CD4-positive, alpha-beta T cell treated with Interleukin-10 for 1 hour (primary cell): Measurements from ENCODE around the gene PCDHGA9.
A peak's percentile ranks its signal among the peaks of the same experiment; 100 is the strongest.
"Not testable (repeated sequence)": the region's sequence is repeated elsewhere in the genome, so short reads cannot be mapped to it uniquely, and the experiment has no call there.

Source experiments
- DNase-seq: peaks from one replicate; pipeline ENCODE4 v3.0.0-alpha.2; 2020

PCDHGA9 gene

DNA sequence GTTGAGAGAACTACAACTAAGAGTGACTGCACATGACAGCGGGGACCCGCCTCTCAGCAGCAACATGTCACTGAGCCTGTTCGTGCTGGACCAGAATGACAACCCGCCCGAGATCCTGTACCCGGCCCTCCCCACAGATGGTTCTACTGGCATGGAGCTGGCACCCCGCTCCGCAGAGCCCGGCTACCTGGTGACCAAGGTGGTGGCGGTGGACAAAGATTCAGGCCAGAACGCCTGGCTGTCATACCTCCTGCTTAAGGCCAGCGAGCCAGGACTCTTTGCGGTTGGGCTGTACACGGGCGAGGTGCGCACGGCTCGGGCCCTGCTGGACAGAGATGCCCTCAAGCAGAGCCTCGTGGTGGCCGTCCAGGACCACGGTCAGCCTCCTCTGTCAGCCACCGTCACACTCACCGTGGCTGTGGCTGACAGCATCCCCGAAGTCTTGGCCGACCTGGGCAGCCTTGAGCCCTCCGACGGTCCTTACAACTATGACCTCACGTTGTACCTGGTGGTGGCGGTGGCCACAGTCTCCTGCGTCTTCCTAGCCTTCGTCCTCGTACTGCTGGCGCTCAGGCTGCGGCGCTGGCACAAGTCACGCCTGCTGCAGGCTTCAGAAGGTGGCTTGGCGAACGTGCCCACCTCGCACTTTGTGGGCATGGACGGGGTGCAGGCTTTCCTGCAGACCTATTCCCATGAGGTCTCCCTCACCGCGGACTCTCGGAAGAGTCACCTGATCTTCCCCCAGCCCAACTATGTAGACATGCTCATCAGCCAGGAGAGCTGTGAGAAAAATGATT is 17.9 kb upstream of the PCDHGA9 start:
- no peak for DNase-seq

DNA sequence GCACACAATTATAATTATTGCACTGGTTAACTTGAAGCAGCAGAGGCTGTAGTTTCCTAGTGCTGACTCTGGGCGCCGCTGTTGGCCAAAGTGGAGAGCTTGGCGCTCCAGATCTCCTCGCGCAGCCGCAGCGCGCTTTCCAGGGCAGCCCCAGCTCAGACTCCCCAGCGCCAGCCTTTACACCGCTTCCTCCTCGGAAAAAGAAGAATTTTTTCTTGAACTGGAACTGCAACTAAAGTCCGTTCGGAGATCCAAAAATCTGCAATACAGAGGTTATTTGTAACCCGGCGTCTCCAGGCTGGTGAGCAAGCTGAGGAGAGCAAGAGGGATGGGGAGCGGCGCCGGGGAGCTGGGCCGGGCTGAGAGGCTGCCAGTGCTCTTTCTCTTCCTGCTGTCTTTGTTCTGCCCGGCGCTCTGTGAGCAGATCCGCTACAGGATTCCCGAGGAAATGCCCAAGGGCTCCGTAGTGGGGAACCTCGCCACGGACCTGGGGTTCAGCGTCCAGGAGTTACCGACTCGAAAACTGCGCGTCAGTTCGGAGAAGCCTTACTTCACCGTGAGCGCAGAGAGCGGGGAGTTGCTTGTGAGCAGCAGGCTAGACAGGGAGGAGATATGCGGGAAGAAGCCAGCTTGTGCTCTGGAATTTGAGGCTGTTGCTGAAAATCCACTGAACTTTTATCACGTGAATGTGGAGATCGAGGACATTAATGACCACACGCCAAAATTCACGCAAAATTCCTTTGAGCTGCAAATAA is 14.8 kb upstream of the PCDHGA9 start, which contains the start of gene PCDHGB4:
TSS of gene PCDHGB4 (plus strand) at position 142 of the 755 bp plus-strand sequence. CDS start at position 329, 187 bp downstream.
- peak; percentile 42 for DNase-seq

DNA sequence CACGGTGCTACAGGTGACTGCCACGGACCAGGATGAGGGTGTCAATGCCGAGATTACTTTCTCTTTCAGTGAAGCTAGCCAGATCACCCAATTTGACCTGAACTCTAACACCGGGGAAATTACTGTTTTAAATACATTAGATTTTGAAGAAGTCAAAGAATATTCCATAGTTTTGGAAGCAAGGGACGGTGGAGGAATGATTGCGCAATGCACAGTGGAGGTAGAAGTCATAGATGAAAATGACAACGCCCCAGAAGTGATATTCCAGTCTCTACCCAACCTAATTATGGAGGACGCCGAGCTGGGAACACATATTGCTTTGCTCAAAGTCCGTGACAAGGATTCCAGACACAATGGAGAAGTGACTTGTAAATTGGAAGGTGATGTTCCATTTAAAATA is 13.9 kb upstream of the PCDHGA9 start:
- DNase-seq = no peak

DNA sequence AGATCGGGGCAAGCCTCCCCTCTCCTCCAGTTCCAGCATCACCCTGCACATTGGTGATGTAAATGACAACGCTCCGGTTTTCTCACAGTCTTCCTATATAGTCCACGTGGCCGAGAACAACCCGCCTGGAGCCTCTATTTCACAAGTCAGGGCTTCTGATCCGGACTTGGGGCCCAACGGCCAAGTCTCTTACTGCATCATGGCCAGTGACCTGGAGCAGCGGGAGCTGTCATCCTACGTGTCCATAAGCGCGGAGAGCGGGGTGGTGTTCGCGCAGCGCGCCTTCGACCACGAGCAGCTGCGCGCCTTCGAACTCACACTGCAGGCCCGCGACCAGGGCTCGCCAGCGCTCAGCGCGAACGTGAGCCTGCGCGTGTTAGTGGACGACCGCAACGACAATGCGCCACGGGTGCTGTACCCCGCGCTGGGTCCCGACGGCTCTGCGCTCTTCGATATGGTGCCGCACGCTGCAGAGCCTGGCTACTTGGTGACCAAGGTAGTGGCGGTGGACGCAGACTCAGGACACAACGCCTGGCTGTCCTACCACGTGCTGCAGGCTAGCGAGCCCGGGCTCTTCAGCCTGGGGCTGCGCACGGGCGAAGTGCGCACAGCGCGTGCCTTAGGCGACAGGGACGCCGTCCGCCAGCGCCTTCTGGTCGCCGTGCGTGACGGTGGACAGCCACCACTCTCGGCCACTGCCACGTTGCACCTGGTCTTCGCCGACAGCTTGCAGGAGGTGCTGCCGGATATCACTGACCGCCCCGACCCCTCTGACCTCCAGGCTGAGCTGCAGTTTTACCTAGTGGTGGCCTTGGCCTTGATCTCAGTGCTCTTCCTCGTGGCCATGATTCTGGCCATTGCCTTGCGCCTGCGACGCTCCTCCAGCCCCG is 13.2 kb upstream of the PCDHGA9 start:
- DNase-seq = no peak

DNA sequence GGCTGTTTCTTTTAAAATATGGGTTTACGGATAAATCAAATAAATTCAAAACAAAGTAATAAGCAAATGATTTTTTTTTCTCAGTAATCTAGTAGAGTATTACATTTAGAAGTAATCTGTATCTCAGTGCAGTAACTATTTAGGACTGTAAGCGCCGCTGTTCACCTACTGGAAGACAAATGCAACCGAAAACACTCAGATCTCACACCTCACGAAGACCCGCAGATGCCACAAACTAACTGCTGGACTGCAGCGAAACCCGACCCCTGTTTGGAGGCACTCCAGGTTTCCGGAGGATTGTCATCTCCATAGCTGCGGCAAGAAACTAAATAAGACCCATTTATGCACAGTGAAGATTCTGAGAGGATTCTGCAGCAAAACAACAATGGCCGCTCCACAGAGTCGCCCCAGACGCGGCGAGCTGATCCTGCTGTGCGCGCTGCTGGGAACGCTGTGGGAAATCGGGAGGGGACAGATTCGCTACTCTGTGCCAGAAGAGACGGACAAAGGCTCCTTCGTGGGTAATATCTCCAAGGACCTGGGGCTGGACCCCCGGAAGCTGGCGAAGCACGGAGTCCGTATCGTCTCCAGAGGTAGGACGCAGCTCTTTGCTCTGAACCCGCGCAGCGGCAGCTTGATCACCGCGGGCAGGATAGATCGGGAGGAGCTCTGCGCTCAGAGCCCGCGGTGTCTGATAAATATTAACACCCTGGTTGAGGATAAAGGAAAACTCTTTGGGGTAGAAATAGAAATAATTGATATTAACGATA is 10.0 kb upstream of the PCDHGA9 start, which contains the start of gene PCDHGA8:
TSS of gene PCDHGA8 (plus strand) at position 205 of the 770 bp plus-strand sequence. CDS start at position 386, 181 bp downstream.
- no peak for DNase-seq

DNA sequence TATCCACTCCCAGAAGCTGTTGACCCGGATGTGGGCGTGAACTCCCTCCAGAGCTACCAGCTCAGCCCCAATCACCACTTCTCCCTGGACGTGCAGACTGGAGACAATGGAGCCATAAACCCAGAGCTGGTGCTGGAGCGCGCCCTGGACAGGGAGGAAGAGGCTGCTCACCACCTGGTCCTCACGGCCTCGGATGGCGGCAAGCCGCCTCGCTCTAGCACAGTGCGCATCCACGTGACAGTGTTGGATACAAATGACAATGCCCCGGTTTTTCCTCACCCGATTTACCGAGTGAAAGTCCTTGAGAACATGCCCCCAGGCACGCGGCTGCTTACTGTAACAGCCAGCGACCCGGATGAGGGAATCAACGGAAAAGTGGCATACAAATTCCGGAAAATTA is 9.3 kb upstream of the PCDHGA9 start:
- DNase-seq = no peak

DNA sequence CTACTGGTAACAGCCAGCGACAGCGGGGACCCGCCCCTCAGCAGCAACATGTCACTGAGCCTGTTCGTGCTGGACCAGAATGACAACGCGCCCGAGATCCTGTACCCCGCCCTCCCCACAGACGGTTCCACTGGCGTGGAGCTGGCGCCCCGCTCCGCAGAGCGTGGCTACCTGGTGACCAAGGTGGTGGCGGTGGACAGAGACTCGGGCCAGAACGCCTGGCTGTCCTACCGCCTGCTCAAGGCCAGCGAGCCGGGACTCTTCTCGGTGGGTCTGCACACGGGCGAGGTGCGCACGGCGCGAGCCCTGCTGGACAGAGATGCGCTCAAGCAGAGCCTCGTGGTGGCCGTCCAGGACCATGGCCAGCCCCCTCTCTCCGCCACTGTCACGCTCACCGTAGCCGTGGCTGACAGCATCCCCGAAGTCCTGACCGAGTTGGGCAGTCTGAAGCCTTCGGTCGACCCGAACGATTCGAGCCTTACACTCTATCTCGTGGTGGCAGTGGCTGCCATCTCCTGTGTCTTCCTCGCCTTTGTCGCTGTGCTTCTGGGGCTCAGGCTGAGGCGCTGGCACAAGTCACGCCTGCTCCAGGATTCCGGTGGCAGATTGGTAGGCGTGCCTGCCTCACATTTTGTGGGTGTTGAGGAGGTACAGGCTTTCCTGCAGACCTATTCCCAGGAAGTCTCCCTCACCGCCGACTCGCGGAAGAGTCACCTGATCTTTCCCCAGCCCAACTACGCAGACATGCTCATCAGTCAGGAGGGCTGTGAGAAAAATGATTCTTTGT is 8.0 kb upstream of the PCDHGA9 start:
- not testable (repeated sequence) for DNase-seq

DNA sequence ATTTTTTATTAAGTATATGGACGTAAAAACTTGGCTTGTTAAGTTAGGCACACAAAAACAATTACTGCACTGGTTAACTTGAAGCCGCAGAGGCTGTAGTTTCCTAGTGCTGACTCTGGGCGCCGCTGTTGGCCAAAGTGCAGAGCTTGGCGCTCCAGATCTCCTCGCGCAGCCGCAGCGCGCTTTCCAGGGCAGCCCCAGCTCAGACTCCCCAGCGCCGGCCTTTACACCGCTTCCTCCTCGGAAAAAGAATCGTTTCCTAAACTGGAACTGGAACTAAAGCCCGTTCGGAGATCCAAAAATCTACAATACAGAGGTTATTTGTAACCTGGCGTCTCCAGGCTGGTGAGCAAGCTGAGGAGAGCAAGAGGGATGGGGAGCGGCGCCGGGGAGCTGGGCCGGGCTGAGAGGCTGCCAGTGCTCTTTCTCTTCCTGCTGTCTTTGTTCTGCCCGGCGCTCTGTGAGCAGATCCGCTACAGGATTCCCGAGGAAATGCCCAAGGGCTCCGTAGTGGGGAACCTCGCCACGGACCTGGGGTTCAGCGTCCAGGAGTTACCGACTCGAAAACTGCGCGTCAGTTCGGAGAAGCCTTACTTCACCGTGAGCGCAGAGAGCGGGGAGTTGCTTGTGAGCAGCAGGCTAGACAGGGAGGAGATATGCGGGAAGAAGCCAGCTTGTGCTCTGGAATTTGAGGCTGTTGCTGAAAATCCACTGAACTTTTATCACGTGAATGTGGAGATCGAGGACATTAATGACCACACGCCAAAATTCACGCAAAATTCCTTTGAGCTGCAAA is 4.6 kb upstream of the PCDHGA9 start, which contains the start of gene PCDHGB5:
TSS of gene PCDHGB5 (plus strand) at position 192 of the 796 bp plus-strand sequence. CDS start at position 373, 181 bp downstream.
- DNase-seq = peak; percentile 44

DNA sequence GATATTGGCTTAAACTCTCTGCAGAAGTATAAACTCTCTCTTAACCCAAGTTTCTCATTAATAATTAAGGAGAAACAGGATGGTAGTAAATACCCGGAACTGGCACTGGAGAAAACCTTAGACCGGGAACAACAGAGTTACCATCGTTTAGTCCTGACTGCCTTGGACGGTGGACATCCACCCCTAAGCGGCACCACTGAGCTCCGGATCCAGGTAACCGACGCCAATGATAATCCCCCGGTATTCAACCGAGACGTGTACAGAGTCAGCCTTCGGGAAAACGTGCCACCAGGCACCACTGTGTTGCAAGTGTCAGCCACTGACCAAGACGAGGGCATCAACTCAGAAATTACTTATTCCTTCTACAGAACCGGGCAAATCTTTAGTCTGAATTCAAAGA is 4.0 kb upstream of the PCDHGA9 start:
- DNase-seq = no peak

DNA sequence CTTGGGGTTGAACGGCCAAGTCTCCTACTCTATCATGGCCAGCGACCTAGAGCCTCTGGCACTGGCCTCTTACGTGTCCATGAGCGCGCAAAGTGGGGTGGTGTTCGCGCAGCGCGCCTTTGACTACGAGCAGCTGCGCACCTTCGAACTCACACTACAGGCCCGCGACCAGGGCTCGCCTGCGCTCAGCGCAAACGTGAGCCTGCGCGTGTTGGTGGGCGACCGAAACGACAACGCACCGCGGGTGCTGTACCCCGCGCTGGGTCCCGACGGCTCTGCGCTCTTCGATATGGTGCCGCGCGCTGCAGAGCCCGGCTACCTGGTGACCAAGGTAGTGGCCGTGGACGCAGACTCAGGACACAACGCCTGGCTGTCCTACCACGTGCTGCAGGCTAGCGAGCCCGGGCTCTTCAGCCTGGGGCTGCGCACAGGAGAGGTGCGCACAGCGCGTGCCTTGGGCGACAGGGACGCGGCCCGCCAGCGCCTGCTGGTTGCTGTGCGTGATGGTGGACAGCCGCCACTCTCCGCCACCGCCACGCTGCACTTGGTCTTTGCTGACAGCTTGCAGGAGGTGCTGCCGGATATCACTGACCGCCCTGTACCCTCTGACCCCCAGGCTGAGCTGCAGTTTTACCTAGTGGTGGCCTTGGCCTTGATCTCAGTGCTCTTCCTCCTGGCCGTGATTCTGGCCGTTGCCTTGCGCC is 2.9 kb upstream of the PCDHGA9 start:
- no peak for DNase-seq

DNA sequence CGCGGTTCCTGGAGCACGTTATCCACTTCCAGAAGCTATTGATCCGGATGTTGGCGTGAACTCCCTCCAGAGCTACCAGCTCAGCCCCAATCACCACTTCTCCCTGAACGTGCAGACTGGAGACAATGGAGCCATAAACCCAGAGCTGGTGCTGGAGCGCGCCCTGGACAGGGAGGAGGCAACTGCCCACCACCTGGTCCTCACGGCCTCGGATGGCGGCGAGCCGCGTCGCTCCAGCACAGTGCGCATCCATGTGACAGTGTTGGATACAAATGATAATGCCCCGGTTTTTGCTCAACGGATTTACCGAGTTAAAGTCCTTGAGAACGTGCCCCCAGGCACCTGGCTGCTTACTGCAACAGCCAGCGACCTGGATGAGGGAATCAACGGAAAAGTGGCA is 809 bp downstream of the PCDHGA9 start:
- DNase-seq = no peak

DNA sequence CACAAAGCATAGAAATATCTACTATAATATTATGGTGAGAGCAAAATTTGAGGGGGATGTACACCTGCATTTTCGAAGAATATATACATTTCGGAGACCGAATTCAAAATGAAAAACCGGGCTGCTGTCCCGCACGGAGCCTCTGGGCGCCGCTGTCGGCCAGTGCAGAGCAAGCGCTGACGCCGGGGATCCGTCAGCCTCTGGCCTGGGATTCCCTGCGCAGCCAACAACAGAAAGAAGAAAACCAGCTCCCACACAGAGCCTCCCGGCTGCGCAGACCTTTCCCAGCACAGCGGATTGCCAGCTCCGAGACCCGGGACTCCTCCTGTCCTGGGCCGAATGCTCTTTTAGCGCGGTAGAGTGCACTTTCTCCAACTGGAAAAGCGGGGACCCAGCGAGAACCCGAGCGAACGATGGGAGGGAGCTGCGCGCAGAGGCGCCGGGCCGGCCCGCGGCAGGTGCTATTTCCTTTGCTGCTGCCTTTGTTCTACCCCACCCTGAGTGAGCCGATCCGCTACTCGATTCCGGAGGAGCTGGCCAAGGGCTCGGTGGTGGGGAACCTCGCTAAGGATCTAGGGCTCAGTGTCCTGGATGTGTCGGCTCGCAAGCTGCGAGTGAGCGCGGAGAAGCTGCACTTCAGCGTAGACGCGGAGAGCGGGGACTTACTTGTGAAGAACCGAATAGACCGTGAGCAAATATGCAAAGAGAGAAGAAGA is 5.4 kb downstream of the PCDHGA9 start, which contains the start of gene PCDHGB6:
TSS of gene PCDHGB6 (plus strand) at position 232 of the 716 bp plus-strand sequence. CDS start at position 414, 182 bp downstream.
- DNase-seq = peak; percentile 50

DNA sequence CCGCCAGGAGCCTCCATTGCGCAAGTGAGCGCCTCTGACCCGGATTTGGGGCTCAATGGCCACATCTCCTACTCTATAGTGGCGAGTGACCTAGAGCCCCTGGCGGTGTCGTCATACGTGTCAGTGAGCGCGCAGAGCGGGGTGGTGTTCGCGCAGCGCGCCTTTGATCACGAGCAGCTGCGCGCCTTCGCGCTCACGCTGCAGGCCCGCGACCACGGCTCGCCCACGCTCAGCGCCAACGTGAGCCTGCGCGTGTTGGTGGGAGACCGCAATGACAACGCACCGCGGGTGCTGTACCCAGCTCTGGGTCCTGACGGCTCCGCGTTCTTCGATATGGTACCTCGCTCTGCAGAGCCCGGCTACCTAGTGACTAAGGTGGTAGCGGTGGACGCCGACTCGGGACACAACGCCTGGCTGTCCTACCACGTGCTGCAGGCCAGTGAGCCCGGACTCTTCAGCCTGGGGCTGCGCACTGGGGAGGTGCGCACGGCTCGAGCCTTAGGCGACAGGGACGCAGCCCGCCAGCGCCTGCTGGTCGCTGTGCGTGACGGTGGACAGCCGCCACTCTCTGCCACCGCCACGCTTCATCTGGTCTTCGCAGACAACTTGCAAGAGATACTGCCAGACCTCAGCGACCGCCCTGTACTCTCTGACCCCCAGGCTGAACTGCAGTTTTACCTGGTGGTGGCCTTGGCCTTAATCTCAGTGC is 7.2 kb downstream of the PCDHGA9 start:
- DNase-seq = no peak

DNA sequence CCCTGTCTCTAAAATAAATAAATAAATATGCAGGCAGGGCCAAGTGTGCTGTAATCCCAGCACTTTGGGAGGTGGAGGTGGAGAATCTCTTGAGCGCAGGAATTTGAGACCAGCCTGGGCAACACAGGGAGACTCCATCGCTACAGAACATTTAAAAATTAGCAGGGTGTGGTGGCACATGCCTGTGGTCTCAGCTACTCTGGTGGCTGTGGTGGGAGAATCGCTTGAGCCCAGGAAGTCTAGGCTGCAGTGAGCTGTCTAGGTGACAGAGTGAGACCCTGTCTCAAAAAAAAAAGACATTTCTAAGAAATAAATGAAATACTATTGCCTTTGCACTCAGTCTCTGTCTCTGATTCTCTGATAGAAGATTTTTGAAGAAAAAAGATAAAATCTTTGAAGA is 9.0 kb downstream of the PCDHGA9 start:
- no peak for DNase-seq

DNA sequence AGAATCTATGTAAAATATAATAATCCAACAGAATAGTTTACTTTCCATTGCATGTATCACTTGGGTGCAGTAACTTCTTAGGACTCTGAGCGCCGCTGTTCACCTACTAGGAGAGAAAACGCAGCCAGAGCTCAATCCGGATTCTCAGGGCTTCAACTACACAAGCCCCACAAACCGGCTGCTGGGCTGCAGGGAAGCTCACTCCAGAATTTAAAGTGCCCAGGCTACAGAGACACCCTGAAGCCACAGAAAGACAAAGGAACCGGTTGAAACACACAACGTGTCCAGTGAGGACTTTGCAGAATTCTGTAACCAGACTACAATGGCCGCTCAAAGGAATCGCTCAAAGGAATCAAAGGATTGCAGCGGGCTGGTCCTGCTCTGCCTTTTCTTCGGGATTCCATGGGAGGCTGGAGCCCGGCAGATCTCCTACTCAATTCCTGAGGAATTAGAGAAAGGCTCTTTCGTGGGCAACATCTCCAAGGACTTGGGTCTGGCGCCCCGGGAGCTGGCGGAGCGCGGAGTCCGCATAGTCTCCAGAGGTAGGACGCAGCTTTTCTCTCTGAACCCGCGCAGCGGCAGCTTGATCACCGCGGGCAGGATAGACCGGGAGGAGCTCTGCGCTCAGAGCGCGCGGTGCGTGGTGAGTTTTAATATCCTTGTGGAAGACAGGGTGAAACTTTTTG is 10.4 kb downstream of the PCDHGA9 start, which contains the start of gene PCDHGA10:
TSS of gene PCDHGA10 (plus strand) at position 134 of the 686 bp plus-strand sequence. CDS start at position 323, 189 bp downstream.
- DNase-seq = peak; percentile 67

DNA sequence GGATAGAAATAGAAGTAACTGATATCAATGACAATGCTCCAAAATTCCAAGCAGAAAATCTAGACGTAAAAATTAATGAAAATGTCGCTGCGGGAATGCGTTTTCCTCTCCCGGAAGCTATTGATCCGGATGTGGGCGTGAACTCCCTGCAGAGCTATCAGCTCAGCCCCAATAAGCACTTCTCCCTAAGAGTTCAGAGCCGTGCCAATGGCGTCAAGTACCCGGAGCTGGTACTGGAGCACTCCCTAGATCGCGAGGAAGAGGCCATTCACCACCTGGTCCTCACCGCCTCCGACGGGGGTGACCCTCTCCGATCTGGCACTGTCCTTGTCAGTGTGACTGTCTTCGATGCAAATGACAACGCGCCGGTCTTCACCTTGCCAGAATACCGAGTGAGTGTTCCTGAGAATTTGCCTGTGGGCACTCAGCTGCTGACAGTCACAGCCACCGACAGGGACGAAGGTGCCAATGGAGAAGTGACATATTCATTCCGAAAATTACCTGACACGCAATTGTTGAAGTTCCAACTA is 11.0 kb downstream of the PCDHGA9 start:
- no peak for DNase-seq
